ENCODE results near the gene TRABD2B. TPM values are rescaled to one million over a fixed set of nuclear protein-coding genes. Genes with fewer than 3 reads are reported as not detected.

TRABD2B gene
- polyA plus RNA-seq, 4 donors = under 0.01 to 2.6 (median 2.2) TPM; not detected in 1

GRCh38 chr1:47809301-47810084, 187.7 kb downstream of the TRABD2B start:
- H3K4me3 ChIP-seq (ENCODE audit: low read depth in 1 of 3, low read length in 3 of 3) = no peak overlapping the region
- no peak overlapping the region for H3K27ac ChIP-seq (ENCODE audit: low read depth in 1 of 3, low read length in 2 of 3)
- no peaks in the 10 kb centered on the region for H3K27me3 ChIP-seq (ENCODE audit: control insufficient read depth in 3 of 3, insufficient read depth in 3 of 3, low read length in 3 of 3)
- H3K36me3 ChIP-seq (ENCODE audit: control insufficient read depth in 3 of 3, insufficient read depth in 2 of 3, low read depth in 1 of 3, low read length in 3 of 3) = peaks cover 0 to 2% (median 0%) of the 10 kb centered on the region in 3 donors
- no peaks in the 10 kb centered on the region for H3K9me3 ChIP-seq (ENCODE audit: control insufficient read depth in 2 of 2, insufficient read depth in 1 of 2, low read depth in 1 of 2, low read length in 1 of 2)
- FAIRE-seq = no peak
- peak; percentile 44 to 52 for DNase-seq
- H3K4me1 ChIP-seq (ENCODE audit: control insufficient read depth in 3 of 3, insufficient read depth in 2 of 3, low read depth in 1 of 3, low read length in 2 of 3) = no peaks in the 10 kb centered on the region
- 52 to 74% (median 61%) methylated on average over 8 of the region's 8 CpGs for WGBS, 3 donors

- Histone ChIP-seq H3K4me3 (ENCODE audit: low read depth in 1 of 3, low read length in 3 of 3) (no peak overlapping the region), H3K9me3 (ENCODE audit: control insufficient read depth in 2 of 2, insufficient read depth in 1 of 2, low read depth in 1 of 2, low read length in 1 of 2) (no peaks in the 10 kb centered on the region), H3K27me3 (ENCODE audit: control insufficient read depth in 3 of 3, insufficient read depth in 3 of 3, low read length in 3 of 3) (no peaks in the 10 kb centered on the region), H3K27ac (ENCODE audit: low read depth in 1 of 3, low read length in 2 of 3) (no peak overlapping the region), H3K4me1 (ENCODE audit: control insufficient read depth in 3 of 3, insufficient read depth in 2 of 3, low read depth in 1 of 3, low read length in 2 of 3) (no peaks in the 10 kb centered on the region), H3K36me3 (ENCODE audit: control insufficient read depth in 3 of 3, insufficient read depth in 2 of 3, low read depth in 1 of 3, low read length in 3 of 3) (no peaks in the 10 kb centered on the region)
- 56 to 70% (median 59%) methylated on average over 1 to 2 of the region's 2 CpGs for WGBS, 3 donors
- FAIRE-seq (no peak), DNase-seq (no peak)
These were observed 188.6 kb downstream of the TRABD2B start for GRCh38 chr1:47808612-47809011.

- WGBS, 3 donors = 67 to 87% (median 84%) methylated on average over 6 of the region's 6 CpGs
- no peak overlapping the region for H3K27ac ChIP-seq (ENCODE audit: low read depth in 1 of 3, low read length in 2 of 3)
These were observed 191.2 kb downstream of the TRABD2B start for GRCh38 chr1:47805921-47806361.

GRCh38 chr1:47805018-47805417, 192.2 kb downstream of the TRABD2B start:
- FAIRE-seq = no peak
- no peaks in the 10 kb centered on the region for H3K27me3 ChIP-seq (ENCODE audit: control insufficient read depth in 3 of 3, insufficient read depth in 3 of 3, low read length in 3 of 3)
- no peaks in the 10 kb centered on the region for H3K9me3 ChIP-seq (ENCODE audit: control insufficient read depth in 2 of 2, insufficient read depth in 1 of 2, low read depth in 1 of 2, low read length in 1 of 2)
- H3K4me1 ChIP-seq (ENCODE audit: control insufficient read depth in 3 of 3, insufficient read depth in 2 of 3, low read depth in 1 of 3, low read length in 2 of 3) = no peaks in the 10 kb centered on the region
- peaks cover 0 to 7% (median 0%) of the 10 kb centered on the region in 3 donors for H3K36me3 ChIP-seq (ENCODE audit: control insufficient read depth in 3 of 3, insufficient read depth in 2 of 3, low read depth in 1 of 3, low read length in 3 of 3)
- H3K4me3 ChIP-seq (ENCODE audit: low read depth in 1 of 3, low read length in 3 of 3) = no peak overlapping the region
- DNase-seq = no peak
- no peak overlapping the region for H3K27ac ChIP-seq (ENCODE audit: low read depth in 1 of 3, low read length in 2 of 3)

More at GRCh38 chr1:47805921-47806361, 191.2 kb downstream of the TRABD2B start:
- H3K36me3 ChIP-seq (ENCODE audit: control insufficient read depth in 3 of 3, insufficient read depth in 2 of 3, low read depth in 1 of 3, low read length in 3 of 3) = no peaks in the 10 kb centered on the region
- H3K4me3 ChIP-seq (ENCODE audit: low read depth in 1 of 3, low read length in 3 of 3) = no peak overlapping the region
- no peaks in the 10 kb centered on the region for H3K9me3 ChIP-seq (ENCODE audit: control insufficient read depth in 2 of 2, insufficient read depth in 1 of 2, low read depth in 1 of 2, low read length in 1 of 2)
- no peaks in the 10 kb centered on the region for H3K4me1 ChIP-seq (ENCODE audit: control insufficient read depth in 3 of 3, insufficient read depth in 2 of 3, low read depth in 1 of 3, low read length in 2 of 3)
- no peak for DNase-seq
- H3K27me3 ChIP-seq (ENCODE audit: control insufficient read depth in 3 of 3, insufficient read depth in 3 of 3, low read length in 3 of 3) = no peaks in the 10 kb centered on the region
- FAIRE-seq = no peak

- Histone ChIP-seq H3K4me1 (ENCODE audit: control insufficient read depth in 3 of 3, insufficient read depth in 2 of 3, low read depth in 1 of 3, low read length in 2 of 3) (no peaks in the 10 kb centered on the region), H3K36me3 (ENCODE audit: control insufficient read depth in 3 of 3, insufficient read depth in 2 of 3, low read depth in 1 of 3, low read length in 3 of 3) (peaks cover 0 to 13% (median 0%) of the 10 kb centered on the region in 3 donors), H3K27ac (ENCODE audit: low read depth in 1 of 3, low read length in 2 of 3) (no peak overlapping the region), H3K4me3 (ENCODE audit: low read depth in 1 of 3, low read length in 3 of 3) (no peak overlapping the region), H3K27me3 (ENCODE audit: control insufficient read depth in 3 of 3, insufficient read depth in 3 of 3, low read length in 3 of 3) (no peaks in the 10 kb centered on the region), H3K9me3 (ENCODE audit: control insufficient read depth in 2 of 2, insufficient read depth in 1 of 2, low read depth in 1 of 2, low read length in 1 of 2) (no peaks in the 10 kb centered on the region)
- FAIRE-seq (no peak), DNase-seq (no peak)
- 92 to 93% (median 92%) methylated on average over 13 of the region's 13 CpGs for WGBS, 3 donors
These were observed 193.2 kb downstream of the TRABD2B start for GRCh38 chr1:47803815-47804501.

- Histone ChIP-seq H3K27me3 (ENCODE audit: control insufficient read depth in 3 of 3, insufficient read depth in 3 of 3, low read length in 3 of 3) (no peaks in the 10 kb centered on the region), H3K9me3 (ENCODE audit: control insufficient read depth in 2 of 2, insufficient read depth in 1 of 2, low read depth in 1 of 2, low read length in 1 of 2) (no peaks in the 10 kb centered on the region), H3K4me1 (ENCODE audit: control insufficient read depth in 3 of 3, insufficient read depth in 2 of 3, low read depth in 1 of 3, low read length in 2 of 3) (no peaks in the 10 kb centered on the region), H3K4me3 (ENCODE audit: low read depth in 1 of 3, low read length in 3 of 3) (no peak overlapping the region), H3K27ac (ENCODE audit: low read depth in 1 of 3, low read length in 2 of 3) (no peak overlapping the region), H3K36me3 (ENCODE audit: control insufficient read depth in 3 of 3, insufficient read depth in 2 of 3, low read depth in 1 of 3, low read length in 3 of 3) (peaks cover 0 to 33% (median 0%) of the 10 kb centered on the region in 3 donors)
- DNase-seq (no peak), FAIRE-seq (no peak)
- 42 to 53% (median 49%) methylated on average over 2 of the region's 2 CpGs for WGBS, 3 donors
These were observed 199.6 kb downstream of the TRABD2B start for GRCh38 chr1:47797575-47797974.

GRCh38 chr1:47796626-47797025, 200.6 kb downstream of the TRABD2B start:
- H3K4me1 ChIP-seq (ENCODE audit: control insufficient read depth in 3 of 3, insufficient read depth in 2 of 3, low read depth in 1 of 3, low read length in 2 of 3) = no peaks in the 10 kb centered on the region
- H3K4me3 ChIP-seq (ENCODE audit: low read depth in 1 of 3, low read length in 3 of 3) = no peak overlapping the region
- WGBS, 3 donors = 90 to 93% (median 90%) methylated on average over 6 of the region's 6 CpGs
- FAIRE-seq = no peak
- no peaks in the 10 kb centered on the region for H3K27me3 ChIP-seq (ENCODE audit: control insufficient read depth in 3 of 3, insufficient read depth in 3 of 3, low read length in 3 of 3)
- peaks cover 0 to 39% (median 0%) of the 10 kb centered on the region in 3 donors for H3K36me3 ChIP-seq (ENCODE audit: control insufficient read depth in 3 of 3, insufficient read depth in 2 of 3, low read depth in 1 of 3, low read length in 3 of 3)
- no peak for DNase-seq
- no peaks in the 10 kb centered on the region for H3K9me3 ChIP-seq (ENCODE audit: control insufficient read depth in 2 of 2, insufficient read depth in 1 of 2, low read depth in 1 of 2, low read length in 1 of 2)
- H3K27ac ChIP-seq (ENCODE audit: low read depth in 1 of 3, low read length in 2 of 3) = no peak overlapping the region

GRCh38 chr1:47795102-47795501, 202.1 kb downstream of the TRABD2B start:
- Histone ChIP-seq H3K4me1 (ENCODE audit: control insufficient read depth in 3 of 3, insufficient read depth in 2 of 3, low read depth in 1 of 3, low read length in 2 of 3) (no peaks in the 10 kb centered on the region), H3K27me3 (ENCODE audit: control insufficient read depth in 3 of 3, insufficient read depth in 3 of 3, low read length in 3 of 3) (no peaks in the 10 kb centered on the region), H3K27ac (ENCODE audit: low read depth in 1 of 3, low read length in 2 of 3) (no peak overlapping the region), H3K4me3 (ENCODE audit: low read depth in 1 of 3, low read length in 3 of 3) (no peak overlapping the region), H3K36me3 (ENCODE audit: control insufficient read depth in 3 of 3, insufficient read depth in 2 of 3, low read depth in 1 of 3, low read length in 3 of 3) (peaks cover 0 to 41% (median 0%) of the 10 kb centered on the region in 3 donors), H3K9me3 (ENCODE audit: control insufficient read depth in 2 of 2, insufficient read depth in 1 of 2, low read depth in 1 of 2, low read length in 1 of 2) (no peaks in the 10 kb centered on the region)
- DNase-seq (no peak), FAIRE-seq (no peak)
- WGBS, 3 donors = 90 to 94% (median 92%) methylated on average over 2 of the region's 2 CpGs

All from small intestine (tissue), 7 donors.